Esophagus squamous epithelium (tissue), 5 donors: ENCODE measurements around the gene ZDHHC22. TPM values are rescaled to one million over a fixed set of nuclear protein-coding genes. Genes with fewer than 3 reads are reported as not detected.
A peak's percentile ranks its signal among the peaks of the same experiment; 100 is the strongest.

ENCODE experiments used
- DNase-seq: peaks from one replicate; lab custom pipeline; 2025; lab: John Stamatoyannopoulos, UW
- H3K27ac ChIP-seq, 4 donors: fragments of 200-600 bp; sonication (generic); one replicate each; pipeline ENCODE4 v1.5.1; 2016 to 2019; ENCODE audit warnings: mild to moderate bottlenecking in 1 of 4
- H3K27me3 ChIP-seq, 4 donors: fragments of 200-600 bp; sonication (generic); 1 replicate in 3 of 4; 2 replicates in 1 of 4; pipeline versions ENCODE4 v1.5.1 to v1.6.0; 2017 to 2021; ENCODE audit warnings: antibody characterized with exemption in 1 of 4
- H3K36me3 ChIP-seq, 3 donors: fragments of 200-600 bp; sonication (generic); one replicate each; pipeline ENCODE4 v1.5.1; 2016 to 2019
- H3K4me1 ChIP-seq, 3 donors: fragments of 200-600 bp; sonication (generic); one replicate each; pipeline ENCODE4 v1.5.1; 2017 to 2019
- H3K4me3 ChIP-seq, 4 donors: fragments of 200-600 bp; sonication (generic); 1 replicate in 3 of 4; 2 replicates in 1 of 4; pipeline ENCODE4 v1.5.1; 2016 to 2019; ENCODE audit warnings: mild to moderate bottlenecking in 2 of 4, moderate library complexity in 1 of 4
- H3K9me3 ChIP-seq, 3 donors: fragments of 200-600 bp; sonication (generic); one replicate each; pipeline ENCODE4 v1.5.1; 2016 to 2019
- POLR2A ChIP-seq, 4 donors: fragments of 450-650 bp; IDR thresholded peaks; one replicate each; pipeline ENCODE4 v1.6.1; 2017; ENCODE audit warnings: antibody characterized with exemption in 4 of 4, mild to moderate bottlenecking in 4 of 4, moderate library complexity in 3 of 4
- WGBS, 2 donors: methylation state at CpG; one replicate each; pipeline ENCODE4 v1.1.5; 2018; 5-methylcytosine and 5-hydroxymethylcytosine counted together
- intact Hi-C: fragments of 100-400 bp; cut with DNase I; formaldehyde crosslinking; loops from one replicate; pipeline ENCODE4 v1.15.0; 2022
- total RNA-seq, 4 donors: library from RNA; depleted of rRNA; stranded (reverse); fragments of >200 nt; gene quantifications; one replicate each; pipeline ENCODE4 v1.1.0, GENCODE V29; 2016
- TF ChIP-seq, protein P1 (sequence below), 6 experiments: fragments of 450-650 bp in 4 of 6; fragments of 200-600 bp in 2 of 6; sonication (generic) in 2 of 6; IDR thresholded peaks; one replicate each; pipeline ENCODE4 v1.5.1; 2016 to 2019; ENCODE audit warnings: antibody characterized with exemption in 6 of 6, mild to moderate bottlenecking in 4 of 6, moderate library complexity in 4 of 6
- donor health status: DM: yes; HTN: yes; CAD: no.

Gene ZDHHC22
- total RNA-seq, 4 donors from 2014 or later: not detected

DNA sequence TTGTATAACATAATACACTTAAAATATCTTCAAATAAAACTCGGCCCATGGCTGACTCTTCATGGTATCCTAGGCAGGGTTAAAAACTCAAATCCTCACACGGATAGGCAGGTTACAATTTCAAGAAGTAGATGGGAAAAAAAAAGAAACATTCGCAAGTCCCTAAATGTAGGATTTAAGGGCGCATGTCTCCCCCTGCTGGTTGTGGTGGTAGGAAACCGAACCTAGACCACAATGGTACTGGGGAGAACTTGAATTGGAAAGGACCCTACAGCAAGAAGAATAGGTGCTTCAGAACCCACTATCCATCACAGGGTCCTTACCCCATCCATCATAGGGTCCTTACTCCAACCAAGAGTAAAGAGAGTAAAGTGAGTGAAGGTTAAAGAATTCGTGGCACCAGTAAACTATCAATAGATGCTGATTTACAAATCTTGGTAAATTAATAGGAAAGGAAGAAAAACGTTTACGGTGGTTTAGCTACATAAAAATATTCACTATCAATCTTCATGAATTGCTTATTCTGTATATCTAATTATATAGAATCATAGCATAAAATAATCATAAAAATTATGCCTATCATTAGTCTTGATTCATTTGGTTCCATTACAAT lies 46.8 kb downstream of the ZDHHC22 start:
- WGBS, 2 donors: 18 to 22% methylated on average over 8 of the region's 8 CpGs
- Histone ChIP-seq H3K4me1 (peaks cover 15 to 42% (median 19%) of the 10 kb centered on the region in 3 donors), H3K9me3 (peaks cover 0 to 17% (median 13%) of the 10 kb centered on the region in 3 donors), H3K36me3 (no peaks in the 10 kb centered on the region), H3K27ac (peak overlapping the region in 1 of 4 donors; percentile 53), H3K4me3 (no peak overlapping the region), H3K27me3 (no peaks in the 10 kb centered on the region)
- TF ChIP-seq POLR2A (IDR thresholded peaks at IDR 0.05): no peak
- TF ChIP-seq, protein P1, sequence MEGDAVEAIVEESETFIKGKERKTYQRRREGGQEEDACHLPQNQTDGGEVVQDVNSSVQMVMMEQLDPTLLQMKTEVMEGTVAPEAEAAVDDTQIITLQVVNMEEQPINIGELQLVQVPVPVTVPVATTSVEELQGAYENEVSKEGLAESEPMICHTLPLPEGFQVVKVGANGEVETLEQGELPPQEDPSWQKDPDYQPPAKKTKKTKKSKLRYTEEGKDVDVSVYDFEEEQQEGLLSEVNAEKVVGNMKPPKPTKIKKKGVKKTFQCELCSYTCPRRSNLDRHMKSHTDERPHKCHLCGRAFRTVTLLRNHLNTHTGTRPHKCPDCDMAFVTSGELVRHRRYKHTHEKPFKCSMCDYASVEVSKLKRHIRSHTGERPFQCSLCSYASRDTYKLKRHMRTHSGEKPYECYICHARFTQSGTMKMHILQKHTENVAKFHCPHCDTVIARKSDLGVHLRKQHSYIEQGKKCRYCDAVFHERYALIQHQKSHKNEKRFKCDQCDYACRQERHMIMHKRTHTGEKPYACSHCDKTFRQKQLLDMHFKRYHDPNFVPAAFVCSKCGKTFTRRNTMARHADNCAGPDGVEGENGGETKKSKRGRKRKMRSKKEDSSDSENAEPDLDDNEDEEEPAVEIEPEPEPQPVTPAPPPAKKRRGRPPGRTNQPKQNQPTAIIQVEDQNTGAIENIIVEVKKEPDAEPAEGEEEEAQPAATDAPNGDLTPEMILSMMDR (IDR thresholded peaks at IDR 0.05): peak; percentile 64 to 84 (median 78)
- no peak for DNase-seq
- intact Hi-C loops: no loop called here

DNA sequence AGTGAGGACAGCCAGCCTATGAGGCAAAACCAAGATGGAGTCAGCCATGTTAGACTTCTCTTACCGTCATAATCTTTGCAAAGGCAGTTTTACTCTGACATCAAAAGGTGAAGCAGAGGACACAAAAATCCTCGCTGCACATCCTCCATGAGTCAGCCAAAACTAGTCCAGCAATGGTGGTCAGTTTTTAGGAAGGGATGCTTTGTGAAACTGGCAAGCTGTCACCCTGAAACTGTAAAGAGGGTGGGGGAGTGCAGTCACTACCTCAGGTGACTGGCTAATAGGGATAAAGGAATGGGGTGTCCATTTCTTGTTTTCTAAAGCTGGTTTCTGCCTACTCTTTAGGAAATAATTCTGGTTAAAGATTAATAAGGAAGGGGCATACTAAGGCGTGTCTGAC lies 48.9 kb downstream of the ZDHHC22 start:
- peaks cover 0 to 17% (median 13%) of the 10 kb centered on the region in 3 donors for H3K9me3 ChIP-seq
- no peak overlapping the region for H3K4me3 ChIP-seq
- H3K36me3 ChIP-seq: no peaks in the 10 kb centered on the region
- TF ChIP-seq, protein P1 (IDR thresholded peaks at IDR 0.05): no peak
- no peak for TF ChIP-seq POLR2A (IDR thresholded peaks at IDR 0.05)
- no peaks in the 10 kb centered on the region for H3K27me3 ChIP-seq
- intact Hi-C loops: no loop called here
- no peak for DNase-seq
- H3K27ac ChIP-seq: peak overlapping the region in 3 of 4 donors; percentile 21 to 64 (median 53)
- 75 to 82% methylated on average over 2 to 3 of the region's 3 CpGs for WGBS, 2 donors
- H3K4me1 ChIP-seq: peaks cover 5 to 50% (median 8%) of the 10 kb centered on the region in 3 donors

DNA sequence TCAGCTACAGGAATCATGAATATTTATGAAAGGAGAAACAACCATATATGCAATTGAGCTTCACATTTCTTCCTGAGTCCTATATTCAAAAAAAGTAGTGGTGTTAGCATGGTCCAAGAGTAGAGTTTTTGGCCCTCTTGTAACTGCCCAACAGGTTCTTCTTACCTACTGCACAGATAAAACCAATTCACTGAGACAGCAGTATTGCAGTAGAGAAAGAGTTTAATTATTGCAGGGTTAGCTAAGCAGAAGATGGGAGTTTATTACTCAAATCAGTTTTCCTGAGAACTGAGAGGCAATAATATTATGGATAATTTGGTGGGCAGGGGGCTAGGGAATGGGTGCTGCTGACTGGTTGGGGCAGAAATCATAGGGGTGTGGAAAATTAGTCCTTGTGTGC lies 50.1 kb downstream of the ZDHHC22 start:
- Histone ChIP-seq H3K4me1 (peaks cover under 1 to 51% (median 7%) of the 10 kb centered on the region in 3 donors), H3K27me3 (no peaks in the 10 kb centered on the region), H3K27ac (no peak overlapping the region), H3K36me3 (no peaks in the 10 kb centered on the region), H3K9me3 (peaks cover 0 to 17% (median 13%) of the 10 kb centered on the region in 3 donors), H3K4me3 (no peak overlapping the region)
- intact Hi-C loops: no loop called here
- TF ChIP-seq, protein P1 (IDR thresholded peaks at IDR 0.05): no peak
- TF ChIP-seq POLR2A (IDR thresholded peaks at IDR 0.05): no peak
- no peak for DNase-seq

DNA sequence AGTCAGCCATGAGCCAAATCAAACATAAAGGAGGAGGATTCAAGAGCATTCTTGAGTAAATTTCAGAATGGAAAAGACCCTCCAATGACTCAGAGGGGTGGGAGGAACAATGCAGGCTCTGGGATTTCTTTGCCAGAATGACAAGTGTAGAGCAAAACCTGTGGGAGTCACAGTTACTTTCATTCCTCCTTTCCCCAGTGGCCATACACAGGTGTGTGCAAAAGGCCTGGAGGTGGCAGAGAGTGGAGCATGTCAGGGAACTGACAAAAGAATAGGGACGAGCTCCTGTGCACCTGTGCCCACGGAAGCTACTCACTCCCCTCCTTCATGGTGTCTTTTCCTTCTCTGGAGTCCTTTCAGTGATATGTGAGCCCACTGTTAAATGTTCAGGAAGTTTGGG lies 52.9 kb downstream of the ZDHHC22 start:
- 62 to 71% methylated on average over 2 of the region's 2 CpGs for WGBS, 2 donors
- Histone ChIP-seq H3K9me3 (peaks cover 0 to 17% (median 13%) of the 10 kb centered on the region in 3 donors), H3K27ac (peak overlapping the region; percentile 72 to 91 (median 84)), H3K4me3 (no peak overlapping the region), H3K27me3 (no peaks in the 10 kb centered on the region), H3K36me3 (no peaks in the 10 kb centered on the region), H3K4me1 (peaks cover 0 to 43% (median 6%) of the 10 kb centered on the region in 3 donors)
- intact Hi-C loops: no loop called here
- no peak for DNase-seq
- no peak for TF ChIP-seq POLR2A (IDR thresholded peaks at IDR 0.05)
- TF ChIP-seq, protein P1 (IDR thresholded peaks at IDR 0.05): peak in 1 of 6 experiments; percentile 11

DNA sequence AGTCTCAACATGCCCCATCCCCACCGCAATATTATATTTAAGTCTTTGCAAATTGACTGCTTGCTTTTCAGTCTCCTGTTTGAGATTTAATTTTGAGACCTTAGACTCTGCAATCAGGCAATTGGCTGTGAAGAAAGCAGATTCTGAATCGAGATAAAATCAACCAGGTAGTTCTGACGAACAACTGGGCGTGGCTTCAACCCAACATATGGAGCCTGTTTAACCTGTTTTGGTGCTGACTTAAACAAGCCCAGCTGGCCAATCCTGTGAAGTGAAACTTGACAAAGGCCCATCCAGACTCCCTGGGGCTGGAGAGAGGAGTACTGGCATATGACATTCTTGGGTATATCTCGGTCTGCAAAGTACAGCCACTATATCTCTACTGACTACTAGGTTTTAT lies 53.4 kb downstream of the ZDHHC22 start:
- 44 to 52% methylated on average over 5 of the region's 5 CpGs for WGBS, 2 donors
- TF ChIP-seq, protein P1 (IDR thresholded peaks at IDR 0.05): no peak
- no peak for TF ChIP-seq POLR2A (IDR thresholded peaks at IDR 0.05)

More for the DNA sequence above, 53.4 kb downstream of the ZDHHC22 start:
- H3K27ac ChIP-seq: peak overlapping the region; percentile 72 to 91 (median 84)
- H3K36me3 ChIP-seq: no peaks in the 10 kb centered on the region
- no peak overlapping the region for H3K4me3 ChIP-seq
- intact Hi-C loops: no loop called here
- H3K4me1 ChIP-seq: peaks cover 0 to 43% (median 6%) of the 10 kb centered on the region in 3 donors
- no peak for DNase-seq
- no peaks in the 10 kb centered on the region for H3K27me3 ChIP-seq
- H3K9me3 ChIP-seq: peaks cover 0 to 17% (median 13%) of the 10 kb centered on the region in 3 donors
